NCI-H1436 (cell line): Measurements from ENCODE around the gene LANCL1.
"Not testable (repeated sequence)": the region's sequence is repeated elsewhere in the genome, so short reads cannot be mapped to it uniquely, and the experiment has no call there.

Experiments
- DNase-seq: peaks from one replicate; lab custom pipeline; 2025; lab: John Stamatoyannopoulos, UW

LANCL1 gene

GRCh38 chr2:210459407-210459806 lies 17.2 kb downstream of the LANCL1 start:
- DNase-seq, result no peak

GRCh38 chr2:210458395-210458794 lies 18.2 kb downstream of the LANCL1 start:
- DNase-seq, result no peak

GRCh38 chr2:210456571-210456970 lies 20.0 kb downstream of the LANCL1 start:
- no peak for DNase-seq

- DNase-seq, result no peak
Observed at GRCh38 chr2:210454336-210454735, 22.2 kb downstream of the LANCL1 start.

- no peak for DNase-seq
Observed at GRCh38 chr2:210452194-210452593, 24.4 kb downstream of the LANCL1 start.

- not testable (repeated sequence) for DNase-seq
Observed at GRCh38 chr2:210450942-210451341, 25.6 kb downstream of the LANCL1 start.

- DNase-seq, result no peak
Observed at GRCh38 chr2:210445732-210446131, 30.8 kb downstream of the LANCL1 start.

- DNase-seq, result no peak
Observed at GRCh38 chr2:210445116-210445707, 31.3 kb downstream of the LANCL1 start.

- no peak for DNase-seq
Observed at GRCh38 chr2:210443527-210443926, 33.0 kb downstream of the LANCL1 start.

- no peak for DNase-seq
Observed at GRCh38 chr2:210442878-210443277, 33.7 kb downstream of the LANCL1 start.

GRCh38 chr2:210442457-210442856 lies 34.1 kb downstream of the LANCL1 start:
- no peak for DNase-seq

- peak; percentile 34 for DNase-seq
Observed at GRCh38 chr2:210440206-210440605, 36.4 kb downstream of the LANCL1 start.

- DNase-seq, result no peak
Observed at GRCh38 chr2:210435439-210435838, 41.1 kb downstream of the LANCL1 start.

GRCh38 chr2:210432633-210433032 lies 43.9 kb downstream of the LANCL1 start:
- no peak for DNase-seq

GRCh38 chr2:210429403-210430137 lies 47.0 kb downstream of the LANCL1 start:
- DNase-seq, result no peak

- no peak for DNase-seq
Observed at GRCh38 chr2:210428393-210429179, 48.0 kb downstream of the LANCL1 start.

- not testable (repeated sequence) for DNase-seq
Observed at GRCh38 chr2:210427309-210427708, 49.2 kb downstream of the LANCL1 start.

- DNase-seq, result no peak
Observed at GRCh38 chr2:210422366-210422765, 54.2 kb downstream of the LANCL1 start.

GRCh38 chr2:210421916-210422315 lies 54.6 kb downstream of the LANCL1 start:
- DNase-seq, result no peak

- no peak for DNase-seq
Observed at GRCh38 chr2:210412660-210413059, 63.9 kb downstream of the LANCL1 start.

GRCh38 chr2:210410542-210410941 lies 66.0 kb downstream of the LANCL1 start:
- DNase-seq, result no peak

GRCh38 chr2:210399440-210400041 lies 77.0 kb downstream of the LANCL1 start:
- no peak for DNase-seq

- no peak for DNase-seq
Observed at GRCh38 chr2:210392469-210392881, 84.1 kb downstream of the LANCL1 start.
